HL-60 (cell line): ENCODE measurements around the gene MCU.

Source experiments
- CTCF ChIP-seq: IDR thresholded peaks from one replicate; pipeline ENCODE4 v1.5.1; 2011; ENCODE audit warnings: low read length, control low read depth, inconsistent platforms; ENCODE audit not compliant: insufficient read depth
- REST ChIP-seq: IDR thresholded peaks from 2 replicates; pipeline ENCODE4 v1.6.1; 2012; ENCODE audit warnings: low read depth; ENCODE audit not compliant: insufficient replicate concordance

- no peak for TF ChIP-seq CTCF
- no peak for TF ChIP-seq REST
Measured at GRCh38 chr10:72852508-72852907, 160.6 kb downstream of the MCU start.
